ENCODE data around the gene PGM1.

PGM1 gene

GRCh38 chr1:63701187-63701586, 108.0 kb downstream of the PGM1 start:
- TF ChIP-seq CTCF (IDR thresholded peaks at IDR 0.05; ENCODE audit: unreplicated experiment in 3 of 3), result no peak
- Mint-ChIP-seq H3K27me3 (ENCODE audit: low read depth) (peaks cover 8% of the 10 kb centered on the region), H3K27ac (no peak overlapping the region), H3K9me3 (no peaks in the 10 kb centered on the region), H3K4me1 (peaks cover 28% of the 10 kb centered on the region), H3K36me3 (ENCODE audit: low read depth) (no peaks in the 10 kb centered on the region), H3K4me3 (no peak overlapping the region)

- Mint-ChIP-seq H3K36me3 (ENCODE audit: low read depth) (no peaks in the 10 kb centered on the region), H3K9me3 (no peaks in the 10 kb centered on the region), H3K4me3 (no peak overlapping the region), H3K4me1 (peaks cover 36% of the 10 kb centered on the region), H3K27me3 (ENCODE audit: low read depth) (peaks cover 12% of the 10 kb centered on the region), H3K27ac (peak overlapping the region; percentile 3 to 28 (median 13))
- TF ChIP-seq CTCF (IDR thresholded peaks at IDR 0.05; ENCODE audit: unreplicated experiment in 3 of 3), result no peak
Observed at GRCh38 chr1:63703701-63704107, 110.5 kb downstream of the PGM1 start.

DNA sequence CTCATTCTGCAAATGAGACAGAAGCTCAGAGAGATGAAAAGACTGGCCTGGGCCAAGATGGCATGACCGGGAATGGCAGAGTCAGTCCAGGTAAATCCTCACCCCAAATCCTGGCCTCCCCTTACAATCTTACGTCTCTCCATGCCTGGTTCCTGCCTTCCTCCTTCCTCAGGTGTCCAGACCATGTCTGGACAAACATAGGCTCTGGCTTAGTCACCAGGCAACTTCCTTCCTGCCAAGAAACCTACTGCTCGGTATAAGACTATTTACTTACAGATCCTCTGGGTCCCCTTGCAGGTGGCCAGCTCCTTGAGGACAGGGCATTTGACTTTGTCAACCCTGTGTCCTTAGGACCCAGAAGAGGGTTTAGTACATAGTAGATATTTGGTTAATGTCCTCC, 111.2 kb downstream of the PGM1 start:
- H3K4me1 Mint-ChIP-seq, result peaks cover 43% of the 10 kb centered on the region
- no peaks in the 10 kb centered on the region for H3K9me3 Mint-ChIP-seq
- TF ChIP-seq CTCF (IDR thresholded peaks at IDR 0.05; ENCODE audit: unreplicated experiment in 3 of 3), result no peak
- no peaks in the 10 kb centered on the region for H3K36me3 Mint-ChIP-seq (ENCODE audit: low read depth)
- H3K4me3 Mint-ChIP-seq, result no peak overlapping the region
- H3K27me3 Mint-ChIP-seq (ENCODE audit: low read depth), result peaks cover 12% of the 10 kb centered on the region
- peak overlapping the region in 2 of 3 experiments; percentile 3 to 28 for H3K27ac Mint-ChIP-seq

DNA sequence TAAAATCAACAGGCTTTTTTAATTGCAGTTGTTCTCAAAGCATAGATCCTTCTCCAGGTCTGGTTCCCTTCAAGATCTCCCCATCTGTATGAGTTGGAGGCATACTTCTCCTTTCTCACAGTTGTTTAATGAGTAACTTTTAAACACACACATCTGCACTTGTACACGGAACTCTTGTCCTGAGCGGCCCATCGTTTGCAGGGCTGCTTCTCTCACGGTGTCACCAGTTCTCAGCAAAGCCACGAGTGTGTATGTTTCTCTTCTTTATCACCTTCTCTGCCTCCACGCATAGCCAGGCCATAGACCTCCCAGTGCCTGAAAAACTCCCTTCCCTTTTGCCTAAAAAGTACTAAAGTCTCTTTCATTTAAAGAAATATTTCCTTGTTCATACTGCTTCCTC, 111.9 kb downstream of the PGM1 start:
- no peak for TF ChIP-seq CTCF (IDR thresholded peaks at IDR 0.05; ENCODE audit: unreplicated experiment in 3 of 3)
- H3K4me3 Mint-ChIP-seq, result no peak overlapping the region
- no peaks in the 10 kb centered on the region for H3K36me3 Mint-ChIP-seq (ENCODE audit: low read depth)
- H3K4me1 Mint-ChIP-seq, result peaks cover 46% of the 10 kb centered on the region
- peak overlapping the region in 2 of 3 experiments; percentile 21 to 25 for H3K27ac Mint-ChIP-seq
- no peaks in the 10 kb centered on the region for H3K9me3 Mint-ChIP-seq
- peaks cover 12% of the 10 kb centered on the region for H3K27me3 Mint-ChIP-seq (ENCODE audit: low read depth)

GRCh38 chr1:63709267-63709828, 116.1 kb downstream of the PGM1 start:
- H3K4me3 Mint-ChIP-seq, result no peak overlapping the region
- no peaks in the 10 kb centered on the region for H3K36me3 Mint-ChIP-seq (ENCODE audit: low read depth)
- peaks cover 8% of the 10 kb centered on the region for H3K27me3 Mint-ChIP-seq (ENCODE audit: low read depth)
- TF ChIP-seq CTCF (IDR thresholded peaks at IDR 0.05; ENCODE audit: unreplicated experiment in 3 of 3), result no peak
- H3K9me3 Mint-ChIP-seq, result no peaks in the 10 kb centered on the region
- peak overlapping the region; percentile 29 to 85 (median 80) for H3K27ac Mint-ChIP-seq
- H3K4me1 Mint-ChIP-seq, result peaks cover 43% of the 10 kb centered on the region
